Measurements from ENCODE around the gene NR2C2.

NR2C2 gene

GRCh38 chr3:14913926-14914778 is 33.2 kb upstream of the NR2C2 start:
- Histone ChIP-seq H3K27ac (no peak overlapping the region), H4K20me1 (ENCODE audit: insufficient read depth) (no peaks in the 10 kb centered on the region), H3K36me3 (ENCODE audit: insufficient read depth) (no peaks in the 10 kb centered on the region), H2AFZ (ENCODE audit: low read depth) (no peak overlapping the region), H3K79me2 (ENCODE audit: insufficient read depth, low read depth) (no peaks in the 10 kb centered on the region), H3K4me2 (no peak overlapping the region), H3K9ac (no peak overlapping the region), H3K4me1 (ENCODE audit: low read depth, poor library complexity, severe bottlenecking) (no peaks in the 10 kb centered on the region), H3K27me3 (ENCODE audit: insufficient read depth, low read depth) (no peaks in the 10 kb centered on the region), H3K4me3 (IDR thresholded peaks at IDR 0.05; ENCODE audit: insufficient read depth, low read depth, low read length) (no peak overlapping the region)
- TF ChIP-seq CTCF (conservative IDR thresholded peaks at IDR 0.05; ENCODE audit: low read depth, low read length), result no peak

GRCh38 chr3:14914779-14915117 is 32.6 kb upstream of the NR2C2 start:
- Histone ChIP-seq H3K27me3 (ENCODE audit: insufficient read depth, low read depth) (no peaks in the 10 kb centered on the region), H3K4me1 (ENCODE audit: low read depth, poor library complexity, severe bottlenecking) (no peaks in the 10 kb centered on the region), H3K4me3 (IDR thresholded peaks at IDR 0.05; ENCODE audit: insufficient read depth, low read depth, low read length) (no peak overlapping the region), H3K36me3 (ENCODE audit: insufficient read depth) (no peaks in the 10 kb centered on the region), H3K9ac (no peak overlapping the region), H3K79me2 (ENCODE audit: insufficient read depth, low read depth) (no peaks in the 10 kb centered on the region), H4K20me1 (ENCODE audit: insufficient read depth) (no peaks in the 10 kb centered on the region), H3K4me2 (no peak overlapping the region), H3K27ac (no peak overlapping the region), H2AFZ (ENCODE audit: low read depth) (no peak overlapping the region)
- no peak for TF ChIP-seq CTCF (conservative IDR thresholded peaks at IDR 0.05; ENCODE audit: low read depth, low read length)

- H3K27ac ChIP-seq, result no peak overlapping the region
- H3K4me1 ChIP-seq (ENCODE audit: low read depth, poor library complexity, severe bottlenecking), result no peaks in the 10 kb centered on the region
- H3K27me3 ChIP-seq (ENCODE audit: insufficient read depth, low read depth), result no peaks in the 10 kb centered on the region
- H3K4me2 ChIP-seq, result no peak overlapping the region
- H4K20me1 ChIP-seq (ENCODE audit: insufficient read depth), result no peaks in the 10 kb centered on the region
- H3K79me2 ChIP-seq (ENCODE audit: insufficient read depth, low read depth), result no peaks in the 10 kb centered on the region
- H3K36me3 ChIP-seq (ENCODE audit: insufficient read depth), result no peaks in the 10 kb centered on the region
- H3K9ac ChIP-seq, result no peak overlapping the region
- H2AFZ ChIP-seq (ENCODE audit: low read depth), result no peak overlapping the region
- no peak for TF ChIP-seq CTCF (conservative IDR thresholded peaks at IDR 0.05; ENCODE audit: low read depth, low read length)
- no peak overlapping the region for H3K4me3 ChIP-seq (IDR thresholded peaks at IDR 0.05; ENCODE audit: insufficient read depth, low read depth, low read length)
Observed at GRCh38 chr3:14915636-14916222, 31.7 kb upstream of the NR2C2 start.

GRCh38 chr3:14918356-14918860 is 29.0 kb upstream of the NR2C2 start:
- TF ChIP-seq CTCF (conservative IDR thresholded peaks at IDR 0.05; ENCODE audit: low read depth, low read length), result no peak
- no peak overlapping the region for H3K27ac ChIP-seq
- no peaks in the 10 kb centered on the region for H4K20me1 ChIP-seq (ENCODE audit: insufficient read depth)
- H3K4me2 ChIP-seq, result no peak overlapping the region
- no peak overlapping the region for H3K4me3 ChIP-seq (IDR thresholded peaks at IDR 0.05; ENCODE audit: insufficient read depth, low read depth, low read length)
- H2AFZ ChIP-seq (ENCODE audit: low read depth), result no peak overlapping the region
- H3K27me3 ChIP-seq (ENCODE audit: insufficient read depth, low read depth), result no peaks in the 10 kb centered on the region
- no peaks in the 10 kb centered on the region for H3K36me3 ChIP-seq (ENCODE audit: insufficient read depth)
- no peak overlapping the region for H3K9ac ChIP-seq
- no peaks in the 10 kb centered on the region for H3K79me2 ChIP-seq (ENCODE audit: insufficient read depth, low read depth)
- H3K4me1 ChIP-seq (ENCODE audit: low read depth, poor library complexity, severe bottlenecking), result no peaks in the 10 kb centered on the region
